Measurements from ENCODE around the gene CHAT.
A peak's percentile ranks its signal among the peaks of the same experiment; 100 is the strongest.

CHAT gene

GRCh38 chr10:49690698-49691356 is 77.0 kb downstream of the CHAT start:
- TF ChIP-seq TCF4 (CRISPR knock-in tag; IDR thresholded peaks at IDR 0.05; ENCODE audit: borderline replicate concordance) (0 out of 2 replicates have a peak, but pooled peaks have one; percentile 21), ESRRG (CRISPR knock-in tag; IDR thresholded peaks at IDR 0.05) (no peak), CSDC2 (CRISPR knock-in tag; IDR thresholded peaks at IDR 0.05) (no peak), ZNF70 (CRISPR knock-in tag; IDR thresholded peaks at IDR 0.05) (no peak)
- ATAC-seq: peak; percentile 95

GRCh38 chr10:49691588-49691987 is 77.8 kb downstream of the CHAT start:
- TF ChIP-seq ESRRG (CRISPR knock-in tag; IDR thresholded peaks at IDR 0.05) (no peak), POU6F1 (CRISPR knock-in tag; IDR thresholded peaks at IDR 0.05; ENCODE audit: borderline replicate concordance, low read depth) (no peak), CSDC2 (CRISPR knock-in tag; IDR thresholded peaks at IDR 0.05) (no peak), TOX (CRISPR knock-in tag; IDR thresholded peaks at IDR 0.05; ENCODE audit: borderline replicate concordance) (no peak), BACH2 (CRISPR knock-in tag; IDR thresholded peaks at IDR 0.05; ENCODE audit: borderline replicate concordance) (no peak), ZFP30 (CRISPR knock-in tag; IDR thresholded peaks at IDR 0.05) (no peak), PATZ1 (CRISPR knock-in tag; IDR thresholded peaks at IDR 0.05; ENCODE audit: borderline replicate concordance) (no peak), CREB5 (CRISPR knock-in tag; IDR thresholded peaks at IDR 0.05; ENCODE audit: low read depth) (no peak), ARNTL (CRISPR knock-in tag; IDR thresholded peaks at IDR 0.05; ENCODE audit: borderline replicate concordance, low read depth) (no peak), RARB (CRISPR knock-in tag; IDR thresholded peaks at IDR 0.05) (no peak), ISL1 (CRISPR knock-in tag; IDR thresholded peaks at IDR 0.05) (no peak), SNAI2 (CRISPR knock-in tag; IDR thresholded peaks at IDR 0.05) (no peak), PPARA (CRISPR knock-in tag; IDR thresholded peaks at IDR 0.05; ENCODE audit: borderline replicate concordance) (no peak), OSR1 (CRISPR knock-in tag; IDR thresholded peaks at IDR 0.05) (no peak), ZNF565 (CRISPR knock-in tag; conservative IDR thresholded peaks at IDR 0.05; ENCODE audit: low read depth) (no peak), ZC3H10 (CRISPR knock-in tag; IDR thresholded peaks at IDR 0.05) (no peak), ZFP3 (CRISPR knock-in tag; IDR thresholded peaks at IDR 0.05) (no peak), TCF4 (CRISPR knock-in tag; IDR thresholded peaks at IDR 0.05; ENCODE audit: borderline replicate concordance) (no peak), CSRNP3 (CRISPR knock-in tag; IDR thresholded peaks at IDR 0.05) (no peak)
- TF ChIP-seq, protein P1, sequence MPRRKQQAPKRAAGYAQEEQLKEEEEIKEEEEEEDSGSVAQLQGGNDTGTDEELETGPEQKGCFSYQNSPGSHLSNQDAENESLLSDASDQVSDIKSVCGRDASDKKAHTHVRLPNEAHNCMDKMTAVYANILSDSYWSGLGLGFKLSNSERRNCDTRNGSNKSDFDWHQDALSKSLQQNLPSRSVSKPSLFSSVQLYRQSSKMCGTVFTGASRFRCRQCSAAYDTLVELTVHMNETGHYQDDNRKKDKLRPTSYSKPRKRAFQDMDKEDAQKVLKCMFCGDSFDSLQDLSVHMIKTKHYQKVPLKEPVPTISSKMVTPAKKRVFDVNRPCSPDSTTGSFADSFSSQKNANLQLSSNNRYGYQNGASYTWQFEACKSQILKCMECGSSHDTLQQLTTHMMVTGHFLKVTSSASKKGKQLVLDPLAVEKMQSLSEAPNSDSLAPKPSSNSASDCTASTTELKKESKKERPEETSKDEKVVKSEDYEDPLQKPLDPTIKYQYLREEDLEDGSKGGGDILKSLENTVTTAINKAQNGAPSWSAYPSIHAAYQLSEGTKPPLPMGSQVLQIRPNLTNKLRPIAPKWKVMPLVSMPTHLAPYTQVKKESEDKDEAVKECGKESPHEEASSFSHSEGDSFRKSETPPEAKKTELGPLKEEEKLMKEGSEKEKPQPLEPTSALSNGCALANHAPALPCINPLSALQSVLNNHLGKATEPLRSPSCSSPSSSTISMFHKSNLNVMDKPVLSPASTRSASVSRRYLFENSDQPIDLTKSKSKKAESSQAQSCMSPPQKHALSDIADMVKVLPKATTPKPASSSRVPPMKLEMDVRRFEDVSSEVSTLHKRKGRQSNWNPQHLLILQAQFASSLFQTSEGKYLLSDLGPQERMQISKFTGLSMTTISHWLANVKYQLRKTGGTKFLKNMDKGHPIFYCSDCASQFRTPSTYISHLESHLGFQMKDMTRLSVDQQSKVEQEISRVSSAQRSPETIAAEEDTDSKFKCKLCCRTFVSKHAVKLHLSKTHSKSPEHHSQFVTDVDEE (CRISPR knock-in tag; IDR thresholded peaks at IDR 0.05): no peak
- no peak for ATAC-seq

DNA sequence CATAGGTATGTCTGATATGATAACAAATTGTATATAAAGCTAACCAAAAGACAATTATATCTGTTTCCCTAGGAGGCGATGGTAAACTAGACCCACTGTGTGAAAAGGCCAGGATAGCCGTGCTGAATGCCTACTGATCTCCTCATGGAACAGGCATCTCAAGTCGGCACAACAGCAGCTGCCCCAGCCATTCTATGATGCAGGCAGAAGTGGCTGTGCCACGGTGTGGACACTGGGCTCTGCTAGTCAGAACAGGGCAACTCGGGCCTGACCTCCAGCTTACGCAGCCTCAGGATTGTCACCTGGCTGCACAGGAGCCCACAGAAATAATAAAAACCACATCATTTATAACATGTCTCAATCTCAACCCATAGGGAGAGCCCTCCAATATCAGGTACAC is 80.6 kb downstream of the CHAT start:
- TF ChIP-seq RARB (CRISPR knock-in tag; IDR thresholded peaks at IDR 0.05) (no peak), ZC3H10 (CRISPR knock-in tag; IDR thresholded peaks at IDR 0.05) (no peak), POU6F1 (CRISPR knock-in tag; IDR thresholded peaks at IDR 0.05; ENCODE audit: borderline replicate concordance, low read depth) (no peak), ZFP3 (CRISPR knock-in tag; IDR thresholded peaks at IDR 0.05) (no peak)
- TF ChIP-seq, protein P1 (CRISPR knock-in tag; IDR thresholded peaks at IDR 0.05): no peak
- ATAC-seq: no peak

All from SK-N-SH treated with all-trans-retinoic acid at 6 μM for 48 hours (cell line).